ENCODE data around the gene RHOBTB3.
"Not testable (repeated sequence)": the region's sequence is repeated elsewhere in the genome, so short reads cannot be mapped to it uniquely, and the experiment has no call there.

Gene RHOBTB3

GRCh38 chr5:95730730-95731570 is at the start of gene RHOBTB3:
Gene RHOBTB3, plus strand, starts transcription at chr5:95731336. Its CDS starts 347 bp downstream, at chr5:95731683.
- peak in 2 of 3 experiments; percentile 30 to 44 for DNase-seq (ENCODE audit: low read depth in 3 of 3)

GRCh38 chr5:95682891-95683290 is 48.2 kb upstream of the RHOBTB3 start, which contains the start of gene SPATA9:
Gene SPATA9, minus strand, starts transcription at chr5:95682991. Its CDS starts 137 bp downstream, at chr5:95682854.
- DNase-seq (ENCODE audit: low read depth in 3 of 3): no peak

GRCh38 chr5:95684361-95684760 is 46.8 kb upstream of the RHOBTB3 start:
- DNase-seq (ENCODE audit: low read depth in 3 of 3): no peak

- DNase-seq (ENCODE audit: low read depth in 3 of 3): no peak
These were observed 44.5 kb upstream of the RHOBTB3 start for GRCh38 chr5:95686651-95687050.

GRCh38 chr5:95689680-95690079 is 41.5 kb upstream of the RHOBTB3 start:
- DNase-seq (ENCODE audit: low read depth in 3 of 3): no peak

GRCh38 chr5:95690333-95690732 is 40.8 kb upstream of the RHOBTB3 start:
- no peak for DNase-seq (ENCODE audit: low read depth in 3 of 3)

GRCh38 chr5:95697781-95698681 is 33.1 kb upstream of the RHOBTB3 start:
- DNase-seq (ENCODE audit: low read depth in 3 of 3): no peak

GRCh38 chr5:95699337-95699736 is 31.8 kb upstream of the RHOBTB3 start:
- no peak for DNase-seq (ENCODE audit: low read depth in 3 of 3)

GRCh38 chr5:95701074-95701473 is 30.1 kb upstream of the RHOBTB3 start:
- no peak for DNase-seq (ENCODE audit: low read depth in 3 of 3)

GRCh38 chr5:95704150-95704549 is 27.0 kb upstream of the RHOBTB3 start:
- no peak for DNase-seq (ENCODE audit: low read depth in 3 of 3)

GRCh38 chr5:95706196-95706595 is 24.9 kb upstream of the RHOBTB3 start:
- DNase-seq (ENCODE audit: low read depth in 3 of 3): not testable (repeated sequence)

GRCh38 chr5:95707055-95707454 is 24.1 kb upstream of the RHOBTB3 start:
- DNase-seq (ENCODE audit: low read depth in 3 of 3): no peak

- not testable (repeated sequence) for DNase-seq (ENCODE audit: low read depth in 3 of 3)
These were observed 23.5 kb upstream of the RHOBTB3 start for GRCh38 chr5:95707534-95708188.

GRCh38 chr5:95708876-95709275 is 22.3 kb upstream of the RHOBTB3 start:
- DNase-seq (ENCODE audit: low read depth in 3 of 3): no peak

- no peak for DNase-seq (ENCODE audit: low read depth in 3 of 3)
These were observed 21.0 kb upstream of the RHOBTB3 start for GRCh38 chr5:95709967-95710650.

- not testable (repeated sequence) for DNase-seq (ENCODE audit: low read depth in 3 of 3)
These were observed 20.3 kb upstream of the RHOBTB3 start for GRCh38 chr5:95710651-95711500.

GRCh38 chr5:95711501-95712346 is 19.4 kb upstream of the RHOBTB3 start:
- DNase-seq (ENCODE audit: low read depth in 3 of 3): no peak

- no peak for DNase-seq (ENCODE audit: low read depth in 3 of 3)
These were observed 18.7 kb upstream of the RHOBTB3 start for GRCh38 chr5:95712347-95712958.

GRCh38 chr5:95713246-95713645 is 17.9 kb upstream of the RHOBTB3 start:
- not testable (repeated sequence) for DNase-seq (ENCODE audit: low read depth in 3 of 3)

Data from stimulated activated CD4-positive, alpha-beta T cell treated with anti-CD3 and anti-CD28 coated beads, TNF-alpha, amount 100 ng/mL, for 4 hours (primary cell).